Measurements from ENCODE around the gene SSC5D.
A peak's percentile ranks its signal among the peaks of the same experiment; 100 is the strongest.

SSC5D gene

GRCh38 chr19:55536951-55537740, 48.9 kb downstream of the SSC5D start, which contains the start of gene SBK2:
Gene SBK2, minus strand, starts transcription at chr19:55537133. Its CDS starts 839 bp downstream, at chr19:55536294.
- peak within 1 kb of the TSS; percentile 37; the same call in 1 of the 2 replicates for H3K27ac ChIP-seq (ENCODE audit: low read depth, low read length)

GRCh38 chr19:55537741-55538111, 49.5 kb downstream of the SSC5D start:
- peaks cover 14% of the 10 kb centered on the region for H3K4me1 ChIP-seq (ENCODE audit: control insufficient read depth, insufficient read depth, low read length)
- H3K9me3 ChIP-seq (ENCODE audit: control insufficient read depth, insufficient read depth, low read depth, low read length): no peaks in the 10 kb centered on the region
- H3K36me3 ChIP-seq (ENCODE audit: control insufficient read depth, insufficient read depth, low read length): no peaks in the 10 kb centered on the region
- no peak overlapping the region for H3K4me3 ChIP-seq (ENCODE audit: low read depth, low read length)
- no peak overlapping the region for H3K9ac ChIP-seq (ENCODE audit: low read length)
- H3K27ac ChIP-seq (ENCODE audit: low read depth, low read length): peak overlapping the region; percentile 37; the same call in 1 of the 2 replicates
- H3K27me3 ChIP-seq (ENCODE audit: control insufficient read depth, insufficient read depth, low read length): no peaks in the 10 kb centered on the region; the same call in 1 of the 2 replicates

More at GRCh38 chr19:55536951-55537740, 48.9 kb downstream of the SSC5D start, which contains the start of gene SBK2:
- Histone ChIP-seq H3K4me3 (ENCODE audit: low read depth, low read length) (peak within 1 kb of the TSS; percentile 50), H3K4me1 (ENCODE audit: control insufficient read depth, insufficient read depth, low read length) (peaks cover 14% of the 10 kb centered on the region), H3K36me3 (ENCODE audit: control insufficient read depth, insufficient read depth, low read length) (no peaks in the 10 kb centered on the region), H3K9ac (ENCODE audit: low read length) (no peak within 1 kb of the TSS), H3K9me3 (ENCODE audit: control insufficient read depth, insufficient read depth, low read depth, low read length) (no peaks in the 10 kb centered on the region), H3K27me3 (ENCODE audit: control insufficient read depth, insufficient read depth, low read length) (no peaks in the 10 kb centered on the region; the same call in 1 of the 2 replicates)

DNA sequence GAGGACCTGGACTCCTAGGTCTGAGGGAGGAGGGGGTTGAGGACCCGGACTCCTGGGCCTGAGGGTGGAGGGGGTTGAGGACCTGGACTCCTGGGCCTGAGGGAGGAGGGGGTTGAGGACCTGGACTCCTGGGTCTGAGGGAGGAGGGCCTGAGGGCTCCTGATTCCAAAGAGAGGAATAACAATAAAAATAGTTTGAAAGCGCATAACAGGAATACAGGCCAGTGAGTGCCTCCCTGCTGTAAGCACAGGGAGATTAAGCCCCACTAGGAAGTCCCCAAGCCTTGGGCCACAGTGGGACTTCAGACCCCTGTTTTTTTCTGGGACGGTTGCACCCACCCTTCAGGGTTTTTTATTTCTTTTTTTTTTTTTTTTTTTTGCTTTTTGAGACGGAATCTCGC, 49.9 kb downstream of the SSC5D start:
- no peaks in the 10 kb centered on the region; the same call in 1 of the 2 replicates for H3K27me3 ChIP-seq (ENCODE audit: control insufficient read depth, insufficient read depth, low read length)
- no peaks in the 10 kb centered on the region for H3K9me3 ChIP-seq (ENCODE audit: control insufficient read depth, insufficient read depth, low read depth, low read length)
- no peaks in the 10 kb centered on the region for H3K36me3 ChIP-seq (ENCODE audit: control insufficient read depth, insufficient read depth, low read length)
- H3K27ac ChIP-seq (ENCODE audit: low read depth, low read length): peak overlapping the region; percentile 37; the same call in 1 of the 2 replicates
- H3K4me1 ChIP-seq (ENCODE audit: control insufficient read depth, insufficient read depth, low read length): peaks cover 14% of the 10 kb centered on the region
- H3K9ac ChIP-seq (ENCODE audit: low read length): no peak overlapping the region
- no peak overlapping the region for H3K4me3 ChIP-seq (ENCODE audit: low read depth, low read length)

GRCh38 chr19:55539090-55539984, 51.1 kb downstream of the SSC5D start:
- H3K4me3 ChIP-seq (ENCODE audit: low read depth, low read length): no peak overlapping the region
- H3K9me3 ChIP-seq (ENCODE audit: control insufficient read depth, insufficient read depth, low read depth, low read length): no peaks in the 10 kb centered on the region
- no peak overlapping the region for H3K27ac ChIP-seq (ENCODE audit: low read depth, low read length)
- peaks cover 14% of the 10 kb centered on the region for H3K4me1 ChIP-seq (ENCODE audit: control insufficient read depth, insufficient read depth, low read length)
- no peaks in the 10 kb centered on the region for H3K36me3 ChIP-seq (ENCODE audit: control insufficient read depth, insufficient read depth, low read length)
- H3K27me3 ChIP-seq (ENCODE audit: control insufficient read depth, insufficient read depth, low read length): no peaks in the 10 kb centered on the region; the same call in 1 of the 2 replicates
- no peak overlapping the region for H3K9ac ChIP-seq (ENCODE audit: low read length)

DNA sequence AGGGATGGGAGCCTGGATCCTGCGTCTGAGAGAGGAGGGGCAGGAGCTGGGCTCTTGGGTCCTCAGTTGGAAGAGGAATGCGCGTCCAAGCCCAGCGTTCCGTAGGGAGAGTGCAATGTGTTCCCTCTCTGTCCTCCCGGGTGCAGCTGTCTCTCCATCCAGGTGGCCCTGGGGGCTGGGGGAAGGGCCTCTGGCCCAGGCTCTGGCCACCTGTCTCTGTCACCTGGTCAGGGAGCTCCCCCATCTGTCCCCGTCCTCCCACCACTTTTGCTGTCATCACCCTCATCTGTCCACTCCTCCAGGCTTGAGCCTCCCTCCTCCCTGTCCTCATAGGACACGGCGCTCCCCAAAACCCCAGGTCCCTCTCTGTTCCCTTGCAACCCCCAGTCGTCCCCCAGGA, 52.4 kb downstream of the SSC5D start:
- Histone ChIP-seq H3K9me3 (ENCODE audit: control insufficient read depth, insufficient read depth, low read depth, low read length) (no peaks in the 10 kb centered on the region), H3K36me3 (ENCODE audit: control insufficient read depth, insufficient read depth, low read length) (no peaks in the 10 kb centered on the region), H3K27me3 (ENCODE audit: control insufficient read depth, insufficient read depth, low read length) (no peaks in the 10 kb centered on the region; the same call in 1 of the 2 replicates), H3K9ac (ENCODE audit: low read length) (no peak overlapping the region), H3K27ac (ENCODE audit: low read depth, low read length) (no peak overlapping the region), H3K4me3 (ENCODE audit: low read depth, low read length) (no peak overlapping the region), H3K4me1 (ENCODE audit: control insufficient read depth, insufficient read depth, low read length) (peaks cover 18% of the 10 kb centered on the region)

DNA sequence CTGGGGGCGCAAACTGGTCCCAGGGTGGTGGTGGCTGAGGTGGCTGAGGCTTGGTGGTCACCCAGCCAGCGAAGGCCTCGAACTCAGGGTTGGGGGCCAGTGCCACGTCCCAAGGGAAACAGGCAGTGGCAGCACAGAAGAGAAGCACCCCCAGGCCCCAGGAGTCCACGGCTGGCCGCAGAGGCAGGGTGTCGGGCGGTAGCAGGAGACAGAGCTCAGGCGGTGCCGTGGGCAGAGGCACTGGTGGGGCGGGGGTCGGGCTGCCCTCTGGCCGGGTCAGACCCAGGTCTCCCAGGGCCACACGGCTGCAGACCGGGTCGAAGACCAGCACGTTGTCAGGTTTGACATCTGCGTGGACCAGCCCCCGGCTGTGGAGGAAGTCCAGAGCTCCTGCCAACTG, 52.9 kb downstream of the SSC5D start:
- H3K4me3 ChIP-seq (ENCODE audit: low read depth, low read length): no peak overlapping the region
- no peaks in the 10 kb centered on the region; the same call in 1 of the 2 replicates for H3K27me3 ChIP-seq (ENCODE audit: control insufficient read depth, insufficient read depth, low read length)
- H3K9me3 ChIP-seq (ENCODE audit: control insufficient read depth, insufficient read depth, low read depth, low read length): no peaks in the 10 kb centered on the region
- H3K9ac ChIP-seq (ENCODE audit: low read length): no peak overlapping the region
- H3K36me3 ChIP-seq (ENCODE audit: control insufficient read depth, insufficient read depth, low read length): no peaks in the 10 kb centered on the region
- H3K4me1 ChIP-seq (ENCODE audit: control insufficient read depth, insufficient read depth, low read length): peaks cover 22% of the 10 kb centered on the region
- no peak overlapping the region for H3K27ac ChIP-seq (ENCODE audit: low read depth, low read length)

DNA sequence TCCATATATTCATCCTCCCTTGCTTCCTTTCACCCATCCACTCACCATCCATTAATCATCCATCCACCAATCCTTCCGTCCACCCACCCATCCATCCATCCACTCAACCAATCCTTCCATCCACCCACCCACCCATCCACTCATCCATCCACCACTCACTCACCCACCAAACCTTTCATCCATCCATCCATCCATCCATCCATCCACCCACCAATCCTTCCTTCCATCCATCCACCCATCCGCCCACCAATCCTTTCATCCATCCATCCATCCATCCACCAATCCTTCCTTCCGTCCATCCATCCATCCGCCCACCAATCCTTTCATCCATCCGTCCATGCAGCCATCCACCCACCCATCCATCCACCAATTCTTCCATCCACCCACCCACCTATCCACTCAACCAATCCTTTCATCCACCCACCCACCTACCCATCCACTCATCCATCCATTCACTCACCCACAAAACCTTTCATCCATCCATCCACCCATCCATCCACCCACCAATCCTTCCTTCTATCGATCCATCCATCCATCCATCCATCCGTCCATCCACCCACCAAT, 54.1 kb downstream of the SSC5D start:
- H3K27me3 ChIP-seq (ENCODE audit: control insufficient read depth, insufficient read depth, low read length): no peaks in the 10 kb centered on the region; the same call in 1 of the 2 replicates
- H3K9me3 ChIP-seq (ENCODE audit: control insufficient read depth, insufficient read depth, low read depth, low read length): no peaks in the 10 kb centered on the region
- H3K4me3 ChIP-seq (ENCODE audit: low read depth, low read length): no peak overlapping the region
- no peak overlapping the region for H3K27ac ChIP-seq (ENCODE audit: low read depth, low read length)
- peaks cover 26% of the 10 kb centered on the region for H3K4me1 ChIP-seq (ENCODE audit: control insufficient read depth, insufficient read depth, low read length)
- no peaks in the 10 kb centered on the region for H3K36me3 ChIP-seq (ENCODE audit: control insufficient read depth, insufficient read depth, low read length)
- H3K9ac ChIP-seq (ENCODE audit: low read length): no peak overlapping the region

DNA sequence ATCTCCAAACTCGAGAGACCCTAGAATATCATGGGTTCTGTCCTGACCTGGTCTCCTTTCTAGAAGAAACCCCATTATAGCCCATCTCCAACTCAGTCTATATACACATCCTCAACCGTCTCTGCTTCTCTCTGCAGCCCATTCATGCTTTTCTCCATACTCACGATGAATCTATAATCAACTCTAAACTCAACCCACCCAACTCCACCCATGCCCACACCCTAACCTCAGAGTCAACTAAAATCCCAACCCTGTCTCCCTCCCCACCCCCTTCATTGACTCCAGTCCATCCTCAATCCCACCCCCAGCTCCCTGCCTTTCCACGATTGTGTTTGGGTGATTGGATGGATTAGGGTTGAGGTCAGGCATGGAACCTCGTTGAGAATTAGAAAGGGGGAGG, 55.3 kb downstream of the SSC5D start:
- no peaks in the 10 kb centered on the region; the same call in 1 of the 2 replicates for H3K27me3 ChIP-seq (ENCODE audit: control insufficient read depth, insufficient read depth, low read length)
- H3K36me3 ChIP-seq (ENCODE audit: control insufficient read depth, insufficient read depth, low read length): no peaks in the 10 kb centered on the region
- no peak overlapping the region for H3K4me3 ChIP-seq (ENCODE audit: low read depth, low read length)
- H3K4me1 ChIP-seq (ENCODE audit: control insufficient read depth, insufficient read depth, low read length): peaks cover 23% of the 10 kb centered on the region
- no peak overlapping the region for H3K9ac ChIP-seq (ENCODE audit: low read length)
- no peak overlapping the region for H3K27ac ChIP-seq (ENCODE audit: low read depth, low read length)
- no peaks in the 10 kb centered on the region for H3K9me3 ChIP-seq (ENCODE audit: control insufficient read depth, insufficient read depth, low read depth, low read length)

DNA sequence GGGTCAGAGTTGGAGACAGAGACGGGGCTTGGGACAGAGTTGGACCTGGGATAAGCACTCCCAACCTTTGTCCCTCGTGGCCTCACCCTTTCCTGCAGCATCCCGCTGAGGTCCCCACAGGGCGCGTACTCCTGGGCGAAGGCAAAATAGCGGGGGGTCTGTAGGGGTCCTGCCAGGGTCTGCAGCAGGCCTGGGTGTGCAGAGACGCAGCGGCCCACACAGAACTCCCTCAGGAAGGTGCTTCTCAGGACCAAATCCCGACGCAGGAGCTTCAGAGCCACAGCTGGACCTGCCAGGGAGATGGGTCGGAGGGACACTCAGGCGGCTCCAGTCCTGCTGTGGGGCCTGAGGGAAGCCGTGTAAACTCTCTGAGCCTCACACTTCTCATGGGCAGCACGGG, 55.8 kb downstream of the SSC5D start:
- no peak overlapping the region for H3K9ac ChIP-seq (ENCODE audit: low read length)
- no peak overlapping the region for H3K4me3 ChIP-seq (ENCODE audit: low read depth, low read length)
- H3K9me3 ChIP-seq (ENCODE audit: control insufficient read depth, insufficient read depth, low read depth, low read length): no peaks in the 10 kb centered on the region
- peaks cover 23% of the 10 kb centered on the region for H3K4me1 ChIP-seq (ENCODE audit: control insufficient read depth, insufficient read depth, low read length)
- H3K36me3 ChIP-seq (ENCODE audit: control insufficient read depth, insufficient read depth, low read length): no peaks in the 10 kb centered on the region
- H3K27ac ChIP-seq (ENCODE audit: low read depth, low read length): no peak overlapping the region
- H3K27me3 ChIP-seq (ENCODE audit: control insufficient read depth, insufficient read depth, low read length): no peaks in the 10 kb centered on the region; the same call in 1 of the 2 replicates

DNA sequence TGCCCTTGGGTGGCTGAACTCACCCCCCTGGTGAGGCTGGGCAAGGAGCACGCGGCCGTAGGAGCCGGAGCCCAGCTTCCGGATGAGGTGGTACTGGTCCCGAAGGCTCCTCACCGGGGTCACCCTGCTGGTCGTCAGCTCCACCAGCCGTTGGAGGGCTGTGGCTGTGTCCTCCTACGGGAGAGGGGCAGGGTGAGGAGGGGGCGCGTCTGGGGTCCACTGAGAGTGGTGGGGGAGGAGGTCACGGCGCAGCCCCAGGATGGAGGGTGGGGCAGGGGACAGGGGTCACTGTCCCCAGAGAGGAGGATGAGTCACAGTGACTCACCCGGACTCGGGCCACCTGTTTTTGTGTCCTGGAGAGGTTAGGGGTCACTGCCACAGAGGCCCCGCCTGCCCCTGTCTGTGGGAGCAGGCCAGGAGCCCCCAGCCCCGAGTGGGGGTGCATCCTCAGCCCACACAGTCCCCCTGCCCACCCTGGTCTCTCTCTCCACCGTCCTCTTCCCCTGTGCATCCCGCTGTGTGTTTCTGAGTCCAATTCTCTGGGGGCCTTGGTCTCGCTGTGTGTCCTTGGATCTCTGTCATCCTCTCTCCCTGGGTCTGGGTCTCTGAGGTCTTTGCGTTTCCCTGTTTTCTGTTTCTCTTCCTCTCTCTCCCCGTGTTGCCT, 56.7 kb downstream of the SSC5D start:
- H3K9ac ChIP-seq (ENCODE audit: low read length): no peak overlapping the region
- peaks cover 28% of the 10 kb centered on the region for H3K4me1 ChIP-seq (ENCODE audit: control insufficient read depth, insufficient read depth, low read length)

More for the DNA sequence above, 56.7 kb downstream of the SSC5D start:
- Histone ChIP-seq H3K27ac (ENCODE audit: low read depth, low read length) (no peak overlapping the region), H3K9me3 (ENCODE audit: control insufficient read depth, insufficient read depth, low read depth, low read length) (no peaks in the 10 kb centered on the region), H3K27me3 (ENCODE audit: control insufficient read depth, insufficient read depth, low read length) (no peaks in the 10 kb centered on the region; the same call in 1 of the 2 replicates), H3K36me3 (ENCODE audit: control insufficient read depth, insufficient read depth, low read length) (no peaks in the 10 kb centered on the region), H3K4me3 (ENCODE audit: low read depth, low read length) (no peak overlapping the region)

All from HUES6 (cell line).